Adrenal gland (tissue), 12 donors: ENCODE results near the gene EXTL1. TPM values are rescaled to one million over a fixed set of nuclear protein-coding genes. Genes with fewer than 3 reads are reported as not detected.

ENCODE experiments used
- DNase-seq, 7 donors: peaks; one replicate each; pipeline ENCODE4 v3.0.0-alpha.2; 2019 to 2020
- H3K27ac ChIP-seq, 5 donors: fragments of 200-600 bp; sonication (generic) in 4 of 5; 1 replicate in 3 of 5; 2 replicates in 2 of 5; pipeline versions ENCODE4 v1.5.1 to v1.8.0; 2016 to 2020; ENCODE audit warnings: mild to moderate bottlenecking in 1 of 5
- H3K27me3 ChIP-seq: fragments of 200-600 bp; 2 replicates; pipeline ENCODE4 v1.8.0; 2021
- H3K36me3 ChIP-seq, 2 donors: fragments of 200-600 bp; replicated peaks in 1 of 2; 1 replicate in 1 of 2; 2 replicates in 1 of 2; pipeline versions ENCODE4 v1.5.1 to v1.8.0; 2018 to 2022
- H3K4me1 ChIP-seq, 2 donors: fragments of 200-600 bp; replicated peaks in 1 of 2; 1 replicate in 1 of 2; 2 replicates in 1 of 2; pipeline versions ENCODE4 v1.5.1 to v1.8.0; 2018 to 2021
- H3K4me3 ChIP-seq, 4 donors: fragments of 200-600 bp; sonication (generic) in 3 of 4; one replicate each; pipeline ENCODE4 v1.5.1; 2016 to 2018
- H3K9me3 ChIP-seq, 3 donors: fragments of 200-600 bp; sonication (generic) in 1 of 3; replicated peaks in 1 of 3; 1 replicate in 2 of 3; 2 replicates in 1 of 3; pipeline versions ENCODE4 v1.5.1 to v1.8.0; 2016 to 2021
- CTCF ChIP-seq, 6 experiments: fragments of 450-650 bp in 4 of 6; fragments of 200-600 bp in 2 of 6; sonication (generic) in 1 of 6; IDR thresholded peaks; 1 replicate in 5 of 6; 2 replicates in 1 of 6; pipeline versions ENCODE4 v1.5.1 to v1.8.0; 2016 to 2021; ENCODE audit warnings: antibody characterized with exemption in 6 of 6, mild to moderate bottlenecking in 2 of 6, moderate library complexity in 1 of 6
- POLR2A ChIP-seq, 2 donors: fragments of 450-650 bp; IDR thresholded peaks; one replicate each; pipeline ENCODE4 v1.6.1; 2017; ENCODE audit warnings: antibody characterized with exemption in 2 of 2, mild to moderate bottlenecking in 2 of 2, moderate library complexity in 1 of 2
- WGBS, 4 donors: extraction: QIAGEN DNeasy Blood & Tissue Kit in 2 of 4; methylation state at CpG; one replicate each; pipeline versions ENCODE4 v1.1.5 to v1.1.7; 2013 to 2017; 5-methylcytosine and 5-hydroxymethylcytosine counted together
- intact Hi-C, 2 donors: fragments of 100-400 bp; cut with DNase I; formaldehyde crosslinking; loops; one replicate each; pipeline versions ENCODE4 v1.14.1 to v1.15.0; 2022 to 2023
- polyA plus RNA-seq, 3 donors: library from polyadenylated mRNA; stranded (reverse); fragments of 200-250 nt in 2 of 3; fragments of 350-450 nt in 1 of 3; fragmentation: Illumina TruSeq in 1 of 3; extraction: RNeasy Lipid Tissue Mini Kit (QIAGEN cat#74804) in 1 of 3; gene quantifications; one replicate each; pipeline ENCODE4 v1.2.3, GENCODE V29; 2013 to 2014
- total RNA-seq, 9 donors: library from RNA; depleted of rRNA in 4 of 9; stranded (reverse); fragments of >200 nt in 4 of 9; fragments of 120-200 nt in 1 of 9; fragmentation: NEBNext Ultra II Directional in 1 of 9; extraction: Animal tissue kit (Norgen Biotek cat#: 25700) in 1 of 9; gene quantifications; one replicate each; pipeline versions ENCODE4 v1.1.0 to v1.2.4, GENCODE V29; 2013 to 2023
- donor health status: healthy with polysubstance abuse.
- donor health status: Bipolar disorder and iron deficiency.
- donor health status: DM: yes; HTN: yes; CAD: no.
- donor health status: DM: no; HTN: no; CAD: no.
- donor health status: DM: no; HTN: no; CAD: no.
- donor health status: DM: yes; HTN: yes; CAD: no.

The EXTL1 gene
- total and polyA plus RNA-seq, 12 donors = 0.31 to 6.5 (median 1.9) TPM

- 79 to 87% (median 83%) methylated on average over 5 of the region's 5 CpGs for WGBS, 4 donors
- intact Hi-C loops = no loop called here
Observed at GRCh38 chr1:26058052-26058595, 36.5 kb downstream of the EXTL1 start.

GRCh38 chr1:26059906-26060305 lies 38.3 kb downstream of the EXTL1 start:
- Histone ChIP-seq H3K27me3 (peaks cover 12% of the 10 kb centered on the region), H3K27ac (no peak overlapping the region), H3K9me3 (no peaks in the 10 kb centered on the region), H3K4me3 (no peak overlapping the region), H3K36me3 (no peaks in the 10 kb centered on the region), H3K4me1 (no peaks in the 10 kb centered on the region)
- no peak for TF ChIP-seq POLR2A (IDR thresholded peaks at IDR 0.05)
- no peak for TF ChIP-seq CTCF (IDR thresholded peaks at IDR 0.05)
- intact Hi-C loops = no loop called here
- DNase-seq = no peak
- 73 to 80% (median 77%) methylated on average over 5 to 7 of the region's 7 CpGs for WGBS, 4 donors

More at GRCh38 chr1:26058052-26058595, 36.5 kb downstream of the EXTL1 start:
- peaks cover 9% of the 10 kb centered on the region for H3K27me3 ChIP-seq
- DNase-seq = no peak
- TF ChIP-seq POLR2A (IDR thresholded peaks at IDR 0.05) (no peak), CTCF (IDR thresholded peaks at IDR 0.05) (no peak)
- H3K9me3 ChIP-seq = no peaks in the 10 kb centered on the region
- no peak overlapping the region for H3K4me3 ChIP-seq
- no peaks in the 10 kb centered on the region for H3K4me1 ChIP-seq
- H3K27ac ChIP-seq = no peak overlapping the region
- no peaks in the 10 kb centered on the region for H3K36me3 ChIP-seq

- TF ChIP-seq POLR2A (IDR thresholded peaks at IDR 0.05) (no peak), CTCF (IDR thresholded peaks at IDR 0.05) (no peak)
- WGBS, 4 donors = 70 to 83% (median 76%) methylated on average over 8 to 12 of the region's 12 CpGs
- Histone ChIP-seq H3K9me3 (no peaks in the 10 kb centered on the region), H3K27me3 (peaks cover 9% of the 10 kb centered on the region), H3K4me1 (no peaks in the 10 kb centered on the region), H3K36me3 (no peaks in the 10 kb centered on the region), H3K27ac (no peak overlapping the region), H3K4me3 (no peak overlapping the region)
- DNase-seq = no peak
- intact Hi-C loops = no loop called here
Observed at GRCh38 chr1:26060832-26061574, 39.4 kb downstream of the EXTL1 start.

- no peaks in the 10 kb centered on the region for H3K9me3 ChIP-seq
- TF ChIP-seq CTCF (IDR thresholded peaks at IDR 0.05) = no peak
- no peak for TF ChIP-seq POLR2A (IDR thresholded peaks at IDR 0.05)
- intact Hi-C loops = no loop called here
Observed at GRCh38 chr1:26064553-26064952, 43.0 kb downstream of the EXTL1 start.

More at GRCh38 chr1:26064553-26064952, 43.0 kb downstream of the EXTL1 start:
- peaks cover 9% of the 10 kb centered on the region for H3K27me3 ChIP-seq
- H3K4me3 ChIP-seq = no peak overlapping the region
- H3K27ac ChIP-seq = no peak overlapping the region
- H3K4me1 ChIP-seq = no peaks in the 10 kb centered on the region
- DNase-seq = no peak
- WGBS, 4 donors = 63 to 84% (median 79%) methylated on average over 3 of the region's 3 CpGs
- no peaks in the 10 kb centered on the region for H3K36me3 ChIP-seq
